IMR-90 (cell line): ENCODE results near the gene GATA2. TPM values are rescaled to one million over a fixed set of nuclear protein-coding genes. Genes with fewer than 3 reads are reported as not detected.

Source experiments
- ATAC-seq: fragments of 200-7000 bp; cut with Tn5 transposase; 2 replicates; pipeline ENCODE4 v1.9.1; 2020; ENCODE audit warnings: low read depth, mild to moderate bottlenecking, moderate library complexity
- BruUV-seq: library from RNA; stranded (reverse); fragments of 400-500 nt; replicated peaks from 2 replicates; lab custom pipeline; 2021; lab: Mats Ljungman, UMichigan
- CTCF ChIA-PET: fragments of 300-600 bp; formaldehyde crosslinking; extraction: SDS; loops from one replicate; lab custom pipeline; 2021; ENCODE audit warnings: antibody characterized with exemption; lab: Yijun Ruan, JAX
- POLR2A ChIA-PET: fragments of 300-600 bp; sonication (Branson Sonifier 250); formaldehyde crosslinking; loops from one replicate; lab custom pipeline; 2022; ENCODE audit warnings: antibody characterized with exemption; ENCODE audit not compliant: unreplicated experiment; lab: Charles Lee
- DNase-seq: peaks from one replicate; pipeline ENCODE4 v3.0.0; 2013
- H2AFZ ChIP-seq: replicated peaks from 2 replicates; pipeline ENCODE3; 2013; ENCODE audit warnings: low read length, mild to moderate bottlenecking; ENCODE audit not compliant: poor library complexity
- H2AK5ac ChIP-seq: 2 replicates; pipeline ENCODE4 v1.6.1; 2013; ENCODE audit warnings: low read depth, low read length, inconsistent platforms
- H2AK9ac ChIP-seq: replicated peaks from 2 replicates; pipeline ENCODE3; 2013; ENCODE audit warnings: mild to moderate bottlenecking, low read depth, low read length, moderate library complexity; ENCODE audit not compliant: poor library complexity
- H2BK120ac ChIP-seq: 2 replicates; pipeline ENCODE4 v1.6.1; 2013; ENCODE audit warnings: low read depth, low read length, inconsistent platforms
- H2BK15ac ChIP-seq: 3 replicates; pipeline ENCODE4 v1.6.1; 2013; ENCODE audit warnings: low read depth, low read length, inconsistent platforms
- H2BK20ac ChIP-seq: 2 replicates; pipeline ENCODE4 v1.6.1; 2013; ENCODE audit warnings: low read depth, mild to moderate bottlenecking, inconsistent platforms, low read length, moderate library complexity
- H2BK5ac ChIP-seq: 2 replicates; pipeline ENCODE4 v1.6.1; 2013; ENCODE audit warnings: mild to moderate bottlenecking, low read depth, low read length, inconsistent platforms; ENCODE audit not compliant: poor library complexity, severe bottlenecking
- H3K14ac ChIP-seq: replicated peaks from 2 replicates; pipeline ENCODE4 v1.6.1; 2013; ENCODE audit warnings: low read depth, low read length, inconsistent platforms
- H3K18ac ChIP-seq: 2 replicates; pipeline ENCODE4 v1.6.1; 2013; ENCODE audit warnings: low read depth, low read length, control low read depth
- H3K23ac ChIP-seq: 2 replicates; pipeline ENCODE4 v1.6.1; 2013; ENCODE audit warnings: low read depth, low read length, inconsistent platforms
- H3K27ac ChIP-seq: 2 replicates; pipeline ENCODE4 v1.5.1; 2013; ENCODE audit warnings: mild to moderate bottlenecking, control low read depth, low read length; ENCODE audit not compliant: insufficient read depth
- H3K27me3 ChIP-seq: 2 replicates; pipeline ENCODE4 v1.6.1; 2013; ENCODE audit warnings: low read length; ENCODE audit not compliant: control insufficient read depth, insufficient read depth
- H3K36me3 ChIP-seq: 2 replicates; pipeline ENCODE4 v1.6.1; 2013; ENCODE audit warnings: low read length, mixed read lengths; ENCODE audit not compliant: control insufficient read depth, insufficient read depth
- H3K4ac ChIP-seq: 2 replicates; pipeline ENCODE4 v1.6.1; 2013; ENCODE audit warnings: low read depth, low read length, inconsistent platforms
- H3K4me1 ChIP-seq: 2 replicates; pipeline ENCODE4 v1.6.1; 2013; ENCODE audit warnings: low read length, mixed read lengths; ENCODE audit not compliant: control insufficient read depth, insufficient read depth
- H3K4me2 ChIP-seq: 2 replicates; pipeline ENCODE4 v1.6.1; 2013; ENCODE audit warnings: low read depth, mild to moderate bottlenecking, control low read depth, low read length, moderate library complexity
- H3K4me3 ChIP-seq: 2 replicates; pipeline ENCODE4 v1.5.1; 2013; ENCODE audit warnings: low read depth, mild to moderate bottlenecking, control low read depth, low read length, moderate library complexity; ENCODE audit not compliant: insufficient read depth
- H3K56ac ChIP-seq: 2 replicates; pipeline ENCODE4 v1.6.1; 2013; ENCODE audit warnings: low read length, inconsistent platforms; ENCODE audit not compliant: insufficient read depth; ENCODE audit errors: extremely low read depth
- H3K79me1 ChIP-seq, 2 experiments: 2 replicates each; pipeline ENCODE4 v1.6.1; 2013; ENCODE audit warnings: low read length in 2 of 2, inconsistent platforms in 1 of 2, low read depth in 1 of 2
- H3K9ac ChIP-seq: 2 replicates; pipeline ENCODE4 v1.6.1; 2013; ENCODE audit warnings: low read depth, low read length, control low read depth
- H3K9me1 ChIP-seq: 2 replicates; pipeline ENCODE4 v1.6.1; 2013; ENCODE audit warnings: low read length, inconsistent platforms; ENCODE audit not compliant: insufficient read depth
- H3K9me3 ChIP-seq: 2 replicates; pipeline ENCODE4 v1.6.1; 2013; ENCODE audit warnings: low read length; ENCODE audit not compliant: control insufficient read depth, insufficient read depth
- H4K20me1 ChIP-seq: 2 replicates; pipeline ENCODE4 v1.6.1; 2013; ENCODE audit warnings: low read length, inconsistent platforms; ENCODE audit not compliant: insufficient read depth
- H4K5ac ChIP-seq: 2 replicates; pipeline ENCODE4 v1.6.1; 2013; ENCODE audit warnings: mild to moderate bottlenecking, low read depth, low read length, control low read depth
- H4K8ac ChIP-seq, 2 experiments: 2 replicates each; pipeline ENCODE4 v1.6.1; 2013; ENCODE audit warnings: low read depth in 2 of 2, low read length in 2 of 2, control low read depth in 1 of 2, inconsistent platforms in 1 of 2
- H4K91ac ChIP-seq: 2 replicates; pipeline ENCODE4 v1.6.1; 2013; ENCODE audit warnings: low read depth, low read length, inconsistent platforms; ENCODE audit not compliant: insufficient read depth
- CEBPB ChIP-seq: IDR thresholded peaks from 2 replicates; pipeline ENCODE4 v1.6.1; 2012; ENCODE audit warnings: low read depth, low read length, improper control_type of control experiment
- CHD1 ChIP-seq: IDR thresholded peaks from 2 replicates; pipeline ENCODE4 v1.6.1; 2012; ENCODE audit warnings: low read depth, low read length, improper control_type of control experiment
- ELK1 ChIP-seq: fragments of 150-350 bp; IDR thresholded peaks from 2 replicates; pipeline ENCODE4 v1.6.1; 2016; ENCODE audit warnings: low read depth, mild to moderate bottlenecking, low read length, moderate library complexity, borderline replicate concordance
- WGBS, 2 experiments: methylation state at CpG; one replicate each; pipeline versions ENCODE4 v1.1.5 to v1.1.7; 2013; ENCODE audit warnings: missing lambda C conversion rate in 2 of 2; ENCODE audit not compliant: insufficient read length in 1 of 2; ENCODE audit errors: extremely low coverage in 2 of 2; 5-methylcytosine and 5-hydroxymethylcytosine counted together
- dilution Hi-C: fragments of 300-500 bp; cut with HindIII; formaldehyde crosslinking; loops from one replicate; pipeline ENCODE4 v1.14.3; 2018; ENCODE audit warnings: low sequenced_read_pairs; ENCODE audit not compliant: unreplicated experiment
- in situ Hi-C: fragments of 300-500 bp; cut with MboI; formaldehyde crosslinking; loops from 3 replicates; pipeline ENCODE4 v1.14.3; 2019; ENCODE audit warnings: low sequenced_read_pairs, inconsistent platforms, mixed read lengths
- intact Hi-C: fragments of 100-400 bp; cut with micrococcal nuclease; formaldehyde crosslinking; loops from 2 replicates; pipeline ENCODE4 v1.10.0; 2022
- polyA plus RNA-seq, 3 experiments: library from polyadenylated mRNA; depleted of rRNA; stranded (reverse); fragments of >200 nt; gene quantifications; 2 replicates each; pipeline ENCODE4 v1.2.3, GENCODE V29; 2012; ENCODE audit warnings: low replicate concordance in 1 of 3
- total RNA-seq: library from RNA; depleted of rRNA; stranded (reverse); fragments of >200 nt; gene quantifications from 2 replicates; pipeline ENCODE4 v1.2.3, GENCODE V29; 2012

Gene GATA2
- total and polyA plus RNA-seq, 2 of the 4 experiments (the other 2 are of a cell fraction), result 2.2 to 13.5 TPM

GRCh38 chr3:128468791-128469527 is 24.0 kb downstream of the GATA2 start:
- DNase-seq, result no peak
- Histone ChIP-seq H4K91ac (no peak overlapping the region), H2BK120ac (no peak overlapping the region), H3K23ac (no peak overlapping the region), H3K4me2 (no peak overlapping the region), H2BK15ac (no peak overlapping the region), H3K27me3 (peaks cover 88% of the 10 kb centered on the region), H4K20me1 (no peaks in the 10 kb centered on the region), H3K18ac (no peak overlapping the region), H3K4ac (no peak overlapping the region), H3K27ac (no peak overlapping the region), H3K56ac (no peak overlapping the region), H2BK20ac (no peak overlapping the region), H2AFZ (no peak overlapping the region), H4K8ac (no peak overlapping the region), H3K4me1 (no peaks in the 10 kb centered on the region), H2AK9ac (peak overlapping the region; percentile 28), H3K9me3 (peaks cover 8% of the 10 kb centered on the region), H2AK5ac (no peak overlapping the region), H3K9me1 (peaks cover 8% of the 10 kb centered on the region), H2BK5ac (no peak overlapping the region), H4K5ac (no peak overlapping the region), H3K79me1 (no peaks in the 10 kb centered on the region), H3K14ac (no peak overlapping the region), H3K9ac (no peak overlapping the region), H3K36me3 (no peaks in the 10 kb centered on the region), H3K4me3 (no peak overlapping the region)
- dilution Hi-C loops (no loop called here), intact Hi-C loops (no loop called here), in situ Hi-C loops (no loop called here)
- BruUV-seq, result no TSS peak
- 86% methylated on average over 5 of the region's 10 CpGs; no CpG with 5 or more reads in 1 of the 2 experiments for WGBS, 2 experiments
- TF ChIP-seq ELK1 (no peak), CHD1 (no peak), CEBPB (no peak)
- ChIA-PET CTCF (no interaction called here), POLR2A (no interaction called here)
- ATAC-seq, result no peak
